GM18909 (cell line): ENCODE data around the gene HHAT.

Source experiments
- ATAC-seq: cut with Tn5 transposase; IDR thresholded peaks from one replicate; pipeline ENCODE4 v1.9.1; 2021; ENCODE audit warnings: mild to moderate bottlenecking; ENCODE audit not compliant: unreplicated experiment, poor library complexity

The HHAT gene

DNA sequence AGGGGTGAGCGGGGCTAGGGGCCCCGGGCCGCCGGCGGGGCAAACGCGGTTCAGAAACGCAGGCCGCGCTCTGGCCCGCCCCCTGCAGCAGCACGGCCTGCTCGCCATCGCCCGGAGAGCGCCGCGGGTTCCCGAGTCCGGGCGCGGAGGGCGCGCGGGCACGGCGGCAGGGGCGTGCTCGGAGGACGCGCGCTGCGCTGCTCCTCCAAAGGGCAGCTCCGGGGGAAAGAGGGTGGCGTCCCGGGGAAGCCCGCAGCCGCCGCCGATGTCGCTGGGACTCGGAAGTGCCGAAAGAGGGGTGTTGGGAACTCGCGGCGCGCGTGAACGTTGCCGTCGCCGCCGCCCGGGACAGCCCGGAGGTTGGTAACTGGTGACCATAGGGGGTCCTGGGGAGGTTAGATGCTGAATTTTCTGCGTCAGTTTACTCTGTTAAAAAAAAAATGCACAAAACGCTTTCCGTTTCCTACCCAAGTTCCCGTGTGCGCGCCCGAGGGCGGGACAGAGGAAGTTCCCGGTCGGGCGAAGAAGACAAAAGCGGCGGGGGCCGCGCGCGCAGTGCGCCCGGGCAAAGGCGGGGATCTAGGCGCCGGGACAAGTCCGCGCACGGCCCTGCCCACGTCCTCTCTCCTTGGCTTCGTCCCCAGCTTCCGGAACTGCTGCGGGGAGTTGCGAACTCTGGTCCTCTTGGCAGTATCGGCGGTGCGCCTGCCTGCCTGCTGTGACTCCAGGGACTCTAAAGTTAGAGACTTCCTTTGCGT is at the start of gene HHAT:
Gene HHAT, plus strand, starts transcription at position 157 of the 758 bp plus-strand sequence. CDS start 20,074 bp downstream, outside the sequence.
- ATAC-seq = peak; percentile 61

DNA sequence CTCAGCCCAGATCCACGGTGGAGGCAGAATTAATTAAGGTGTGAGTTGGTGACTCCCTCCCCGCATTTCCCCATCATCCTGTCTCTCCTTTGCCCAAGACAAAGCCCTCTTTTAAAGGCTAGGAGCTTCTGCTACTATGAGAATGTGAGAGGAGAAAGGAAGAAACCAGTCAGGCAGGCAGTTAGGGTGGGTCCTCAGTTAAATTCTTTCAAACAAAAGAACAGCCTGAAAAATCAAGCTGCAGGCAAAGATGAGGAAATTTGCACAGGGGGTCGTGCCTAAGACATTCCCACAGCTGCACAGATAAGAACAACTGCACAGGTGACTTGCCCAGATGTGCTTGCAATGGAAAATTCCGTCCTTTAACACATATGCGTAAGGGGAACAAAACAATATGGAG is 48.5 kb upstream of the HHAT start:
- no peak for ATAC-seq

DNA sequence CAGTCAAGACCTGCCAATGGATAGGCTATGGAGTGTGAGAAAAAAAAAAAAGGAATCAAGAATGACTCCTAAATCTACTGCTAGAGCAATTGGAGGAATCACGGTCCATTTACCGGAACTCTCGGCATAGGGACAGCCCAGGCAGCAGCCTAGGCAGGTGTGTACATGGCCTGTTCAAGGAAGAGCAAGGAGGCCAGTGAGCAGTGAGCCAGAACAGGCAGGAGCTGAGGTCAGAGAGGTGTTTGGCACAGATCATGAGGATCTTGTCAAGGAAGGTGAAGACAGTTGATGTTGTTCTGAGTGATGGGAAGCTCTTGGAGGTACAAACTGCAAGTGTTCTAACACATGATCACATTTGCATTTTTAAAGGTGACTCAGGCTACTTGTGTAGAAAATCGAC is 40.6 kb upstream of the HHAT start:
- ATAC-seq = no peak

DNA sequence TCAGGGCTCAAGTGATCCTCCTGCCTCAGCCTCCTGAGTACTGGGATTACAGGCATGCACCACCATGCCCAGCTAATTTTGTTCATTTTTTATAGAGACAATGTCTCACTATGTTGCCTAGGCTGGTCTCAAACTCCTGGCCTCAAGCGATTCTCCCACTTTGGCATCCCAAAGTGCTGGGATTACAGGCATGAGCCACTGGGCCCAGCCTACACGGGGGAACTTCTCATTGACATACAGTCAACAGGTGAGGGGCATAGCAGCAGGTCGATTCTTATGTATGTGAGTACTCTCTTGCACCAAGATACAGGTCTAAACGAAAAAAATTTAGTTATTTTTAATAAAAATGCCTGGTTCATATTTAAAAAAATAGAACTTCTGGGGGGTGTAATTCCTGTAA is 39.5 kb upstream of the HHAT start:
- no peak for ATAC-seq

DNA sequence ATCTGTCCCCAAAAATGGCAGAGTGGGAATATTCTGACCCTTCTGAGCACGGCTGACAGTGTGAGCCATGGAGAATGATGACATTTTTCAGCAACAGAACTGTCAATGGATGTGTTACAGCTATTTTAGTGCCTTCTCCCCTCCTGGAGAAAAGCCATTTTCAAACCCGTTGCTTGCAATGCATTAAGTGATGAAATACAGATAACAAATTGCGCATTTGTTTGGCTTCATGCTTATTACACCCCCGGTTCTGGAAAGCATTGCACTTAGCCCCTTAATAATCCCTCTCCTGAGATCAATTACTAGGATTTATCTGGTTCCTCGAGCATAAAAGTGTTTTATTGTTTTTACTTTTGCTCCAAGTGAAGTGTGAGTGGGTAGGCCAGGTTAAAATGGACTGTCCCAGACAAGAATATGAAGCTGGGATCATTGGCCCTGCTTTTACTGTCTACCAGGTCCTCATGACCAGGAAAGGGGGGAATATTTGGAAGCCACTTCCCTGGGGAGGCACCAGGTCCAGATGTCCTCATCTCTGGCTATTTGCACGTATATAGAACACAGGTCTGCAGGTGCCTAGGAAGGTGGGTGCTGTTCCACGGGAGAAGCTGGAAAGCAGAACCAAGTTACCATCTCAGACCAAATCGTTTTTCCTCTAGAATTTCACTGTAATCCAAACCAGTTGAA is 37.5 kb upstream of the HHAT start:
- no peak for ATAC-seq

DNA sequence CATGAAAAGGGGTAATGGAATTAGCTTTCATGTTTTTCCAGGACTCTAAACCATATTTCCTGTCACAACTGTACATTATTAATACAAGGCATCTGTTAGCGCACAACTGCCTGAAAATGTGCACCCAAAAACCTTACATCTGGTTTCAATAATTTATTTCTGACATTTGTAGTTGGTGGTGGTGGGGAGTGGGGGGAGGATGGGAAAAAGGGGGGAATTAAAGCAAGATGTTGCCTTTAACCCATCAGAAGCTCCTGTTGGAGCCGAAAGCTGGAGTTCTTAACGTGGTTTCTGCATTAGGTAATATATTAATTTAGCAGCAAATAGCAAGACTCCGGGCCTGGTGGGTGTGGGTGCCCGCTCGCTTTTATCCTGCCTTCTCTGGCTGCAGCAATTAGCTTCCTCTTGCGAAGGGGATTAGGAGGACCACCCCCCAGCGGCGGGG is 36.9 kb upstream of the HHAT start:
- no peak for ATAC-seq

DNA sequence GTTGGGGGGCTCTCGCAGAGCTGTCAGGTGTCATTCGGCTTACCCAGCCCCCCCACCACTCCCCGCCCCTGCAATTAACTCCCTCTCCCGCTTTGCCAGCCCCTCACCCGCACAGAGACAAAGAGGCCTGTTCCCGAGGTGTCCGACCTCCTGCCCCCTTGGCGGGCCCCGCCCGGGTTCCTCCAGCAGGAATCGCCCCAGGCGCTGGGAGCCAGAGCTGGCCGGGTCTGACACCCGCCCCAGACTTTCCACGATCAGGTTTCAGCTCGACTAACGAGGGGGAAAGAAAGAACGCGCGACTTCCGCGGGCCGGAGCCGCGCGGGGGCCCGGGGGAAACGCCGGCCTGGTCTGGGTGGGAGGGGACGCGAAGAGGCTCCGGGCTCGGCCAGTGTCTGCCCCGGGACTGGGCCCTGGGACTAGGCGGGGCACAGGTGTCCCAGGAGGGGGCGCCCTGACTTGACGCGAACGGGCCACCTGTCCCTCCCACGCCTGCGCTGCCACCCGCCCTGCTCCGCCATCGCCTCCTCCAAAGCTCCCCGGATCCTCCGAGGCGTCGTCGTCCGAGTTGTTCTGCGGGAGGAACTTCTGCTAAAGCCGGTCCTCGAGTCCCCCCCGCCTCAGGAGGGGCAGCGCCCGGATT is 36.4 kb upstream of the HHAT start:
- peak; percentile 86 for ATAC-seq

DNA sequence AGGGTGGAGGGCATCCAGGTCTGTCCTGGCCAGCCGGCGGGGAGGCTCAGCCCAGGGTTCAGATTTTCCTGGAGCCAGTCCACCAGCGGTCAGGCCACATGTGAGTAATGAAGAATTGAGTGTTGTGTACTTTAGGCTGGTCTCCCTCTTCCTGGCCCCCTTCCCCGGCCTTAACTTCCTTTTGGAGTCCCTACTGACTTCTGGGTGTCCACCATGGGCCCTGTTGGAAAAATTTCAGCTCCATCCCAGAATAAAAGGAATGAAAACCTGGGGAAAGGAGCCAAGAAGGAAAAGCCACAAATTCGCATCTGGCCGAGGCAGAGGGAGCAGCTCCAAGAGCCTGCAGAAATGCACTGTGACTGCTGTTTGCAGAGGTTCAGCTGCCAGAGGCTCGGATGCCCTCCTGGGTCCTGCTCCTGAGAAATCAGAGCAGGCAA is 35.5 kb upstream of the HHAT start:
- ATAC-seq = no peak

DNA sequence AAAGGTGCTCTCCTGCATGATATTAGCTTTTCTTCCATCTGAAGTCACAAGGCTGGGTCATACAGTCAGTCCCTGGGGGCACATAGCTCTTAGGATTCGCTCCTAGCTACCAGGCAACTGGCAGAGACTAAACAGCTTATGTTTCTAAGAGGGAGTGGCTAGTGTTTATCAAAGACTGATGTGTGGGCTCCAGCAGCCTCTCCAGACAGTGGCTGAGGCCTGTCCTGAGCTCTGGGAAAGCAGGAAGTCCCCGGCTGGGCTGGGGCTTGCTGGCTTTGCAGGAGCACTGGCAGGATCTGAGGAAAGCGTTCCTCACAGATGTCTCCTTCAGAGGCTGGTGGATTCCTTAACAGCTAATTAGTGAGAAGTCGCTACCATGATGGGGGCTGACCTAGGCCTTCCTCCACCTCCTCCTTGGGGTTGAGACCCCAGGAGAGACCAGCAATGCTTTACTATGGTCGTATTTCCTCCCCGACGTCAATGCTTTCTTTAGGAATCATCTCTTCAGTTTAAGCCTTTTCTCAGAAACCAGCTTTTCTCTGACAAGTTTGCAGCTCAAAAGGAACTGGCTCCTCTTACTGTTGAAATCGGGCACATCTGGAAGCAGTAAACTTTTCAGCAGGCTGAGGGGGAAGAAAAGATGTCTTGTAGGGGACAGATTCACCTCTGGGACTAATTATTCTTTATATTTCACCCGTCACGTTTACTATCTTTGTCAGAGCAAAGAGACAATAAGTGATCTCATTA is 33.5 kb upstream of the HHAT start:
- no peak for ATAC-seq

DNA sequence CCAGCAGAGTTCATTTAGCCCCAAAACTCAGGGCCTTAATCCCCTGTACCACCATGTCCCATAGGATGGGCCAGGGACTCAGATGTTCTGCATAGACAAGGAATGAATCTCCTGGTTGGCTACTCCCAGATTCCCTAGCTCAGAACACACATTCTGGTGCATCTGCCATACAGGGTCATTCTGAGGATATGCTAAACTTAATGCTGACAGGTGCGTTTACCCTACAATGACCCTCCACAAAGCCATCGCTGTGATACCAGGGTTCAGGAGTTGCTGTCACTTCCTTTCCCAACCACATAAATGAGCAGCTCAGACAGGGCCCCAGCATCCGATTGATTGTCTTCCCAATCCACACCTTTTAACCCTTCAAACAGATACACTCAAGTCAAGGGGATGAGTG is 32.0 kb upstream of the HHAT start:
- ATAC-seq = no peak

DNA sequence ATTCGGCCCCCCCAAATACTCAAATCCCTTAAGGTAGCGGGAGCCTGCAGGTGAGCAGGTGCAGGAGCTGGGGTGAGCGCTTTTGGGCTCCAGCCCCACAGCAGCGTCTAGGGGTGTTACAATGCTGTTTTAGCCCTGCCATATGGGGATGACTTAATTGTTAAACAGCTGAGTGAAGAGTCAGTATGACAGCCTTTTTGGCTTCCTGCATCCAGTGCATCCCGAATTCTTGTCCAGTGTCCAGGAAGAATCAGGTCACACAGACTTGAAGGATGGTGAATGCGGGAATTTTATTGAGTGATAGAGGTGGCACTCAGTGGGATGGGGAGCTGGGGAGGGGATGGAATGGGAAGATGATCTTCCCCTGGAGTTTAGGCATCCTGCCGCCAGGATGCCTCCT is 30.4 kb upstream of the HHAT start:
- no peak for ATAC-seq

DNA sequence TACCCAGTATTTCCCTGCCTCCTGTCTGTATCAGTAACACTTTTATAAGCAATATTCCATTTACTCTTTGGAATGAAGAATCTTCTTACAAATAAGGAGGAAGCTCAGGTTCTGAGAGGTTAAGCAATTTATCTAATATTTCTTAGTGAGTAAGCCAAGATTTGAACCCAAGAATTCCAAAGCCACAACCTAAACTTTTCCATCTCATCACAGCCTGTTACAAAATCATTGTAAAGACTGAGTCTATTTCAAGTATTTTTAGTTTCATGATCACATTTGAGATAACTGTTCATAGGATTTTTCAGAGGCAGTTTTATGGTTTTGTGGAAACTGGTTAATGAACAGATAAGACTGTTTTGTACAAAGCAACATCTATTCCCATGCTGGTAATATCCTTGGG is 29.8 kb upstream of the HHAT start:
- no peak for ATAC-seq

DNA sequence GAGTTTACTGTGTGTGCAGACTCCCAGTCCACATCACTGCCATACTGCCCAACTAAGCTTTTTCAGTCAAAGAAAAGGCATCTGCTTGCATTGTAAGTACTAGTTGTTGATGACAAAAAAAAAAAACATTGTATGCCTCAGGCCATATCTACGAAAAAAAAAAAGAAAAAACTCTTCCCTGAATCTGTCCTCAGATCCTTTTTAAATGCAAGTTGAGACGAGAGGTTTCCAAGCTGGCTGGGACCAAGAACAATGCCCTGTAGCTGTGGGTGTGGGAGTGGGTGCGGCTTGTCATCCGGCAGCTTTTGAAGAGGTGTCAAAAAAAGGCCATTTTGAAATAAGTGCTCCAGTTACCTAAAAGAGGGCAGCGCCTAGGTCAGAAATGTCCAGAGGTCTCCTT is 29.2 kb upstream of the HHAT start:
- no peak for ATAC-seq

DNA sequence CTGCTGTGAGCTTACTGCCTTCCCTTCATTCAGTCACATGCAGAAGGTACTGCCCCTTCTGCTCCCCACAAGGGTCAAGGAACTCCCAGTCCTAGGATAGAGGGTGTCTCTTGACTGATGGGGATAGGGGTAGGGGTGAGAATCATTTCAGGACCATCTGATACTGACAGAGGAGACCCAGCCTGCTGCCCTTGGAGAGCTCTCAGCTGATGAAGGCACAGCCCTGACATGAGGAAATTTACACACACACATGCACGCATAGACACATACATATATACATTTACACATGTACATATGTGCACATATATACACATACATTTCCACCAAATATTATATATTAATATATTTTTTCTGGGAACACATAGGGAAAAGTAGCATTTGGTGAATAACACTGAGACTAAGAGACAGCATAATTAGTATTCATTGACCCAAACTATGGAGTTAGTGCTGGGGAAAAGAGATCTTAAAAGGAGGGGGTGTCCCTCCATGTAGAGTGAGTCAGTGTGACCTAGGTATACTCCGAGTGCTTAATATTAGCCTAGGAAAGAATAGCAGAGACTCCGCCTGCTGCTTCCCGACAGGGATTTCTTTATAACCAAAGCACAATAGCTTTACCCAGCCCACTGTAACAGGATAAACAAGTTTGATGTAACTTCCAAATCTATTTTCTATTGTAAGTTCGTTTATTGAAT is 27.6 kb upstream of the HHAT start:
- ATAC-seq = no peak

DNA sequence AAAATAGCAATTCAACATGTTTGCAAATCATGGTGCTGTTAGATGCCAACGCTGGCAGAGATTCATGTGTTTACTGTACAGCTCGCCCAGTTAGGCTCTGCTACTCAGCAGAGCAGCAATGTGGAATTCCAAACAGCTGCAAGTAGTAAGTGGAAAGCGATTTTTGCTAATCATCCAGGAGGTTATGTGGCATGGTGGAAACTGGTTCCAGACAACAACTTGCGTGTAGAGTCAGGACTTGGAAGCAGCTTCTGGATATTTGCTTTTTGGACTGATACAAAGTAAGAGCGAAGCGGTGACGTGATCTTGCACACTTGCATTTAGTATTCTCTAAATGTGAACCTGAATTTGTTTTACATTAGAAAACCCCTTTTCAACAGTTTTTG is 27.1 kb upstream of the HHAT start:
- no peak for ATAC-seq

DNA sequence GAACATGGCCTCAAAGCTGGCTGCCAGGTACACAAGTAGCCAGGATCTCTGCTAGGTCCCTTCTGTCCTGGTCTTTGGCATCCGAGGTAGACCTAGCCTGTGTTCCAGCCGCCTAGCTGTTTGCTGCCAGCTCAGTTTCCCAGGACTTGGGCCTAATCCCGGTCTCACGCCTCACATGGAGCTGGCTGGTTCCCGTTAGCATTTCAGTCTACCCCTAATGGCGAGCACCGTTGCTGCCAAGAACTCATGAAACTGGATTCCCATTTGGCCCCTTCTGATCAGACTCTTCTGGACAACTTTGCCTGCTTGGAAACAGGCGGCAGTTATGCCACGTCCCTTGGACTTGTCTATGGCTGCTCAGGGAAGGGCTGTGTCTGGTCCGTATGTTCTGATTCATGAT is 26.2 kb upstream of the HHAT start:
- no peak for ATAC-seq

DNA sequence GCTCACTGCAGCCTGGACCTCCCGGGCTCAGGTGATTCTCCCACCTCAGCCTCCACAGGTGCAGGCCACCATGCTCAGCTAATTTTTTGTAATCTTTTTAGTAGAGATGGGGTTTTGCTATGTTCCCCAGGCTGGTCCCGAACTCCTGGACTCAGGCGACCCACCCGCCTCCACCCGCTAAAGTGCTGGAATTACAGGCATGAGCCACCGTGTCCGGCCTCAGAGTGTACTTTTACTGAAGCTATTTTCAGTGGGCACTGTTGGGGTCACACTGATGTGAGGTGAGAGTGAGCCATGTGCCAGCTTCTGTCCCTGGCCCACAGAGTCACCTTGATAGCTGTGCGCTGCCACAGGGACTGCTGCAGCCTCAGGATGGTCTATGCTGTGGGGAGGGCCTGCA is 25.3 kb upstream of the HHAT start:
- ATAC-seq = no peak

DNA sequence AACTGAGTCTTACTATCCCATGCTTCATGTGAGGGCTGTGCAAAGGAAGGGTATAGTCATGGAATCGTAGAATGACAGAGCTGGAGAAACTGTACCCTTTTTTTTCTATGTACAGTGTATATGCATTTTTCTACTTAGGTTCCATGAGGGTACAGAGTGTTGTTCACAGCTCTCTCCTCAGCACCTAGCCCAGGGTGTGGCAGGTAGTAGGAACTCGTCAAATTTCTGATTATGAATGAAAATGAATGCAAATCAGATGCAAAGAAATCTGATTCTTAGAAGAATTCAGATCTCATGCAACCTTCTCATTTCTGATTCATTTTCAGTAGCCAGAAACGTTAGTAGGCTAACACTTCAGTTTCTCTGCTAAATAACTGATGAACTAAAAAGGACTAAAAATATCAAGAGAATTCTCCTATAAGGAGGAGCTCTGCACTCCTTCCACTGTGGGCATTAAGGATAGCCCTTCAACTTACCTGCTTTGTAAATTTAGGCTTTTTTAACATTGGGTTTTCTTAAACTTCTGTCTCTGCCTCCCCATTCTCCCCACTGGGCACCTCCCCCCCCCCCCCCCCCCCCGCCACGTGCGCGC is 18.0 kb upstream of the HHAT start:
- no peak for ATAC-seq

DNA sequence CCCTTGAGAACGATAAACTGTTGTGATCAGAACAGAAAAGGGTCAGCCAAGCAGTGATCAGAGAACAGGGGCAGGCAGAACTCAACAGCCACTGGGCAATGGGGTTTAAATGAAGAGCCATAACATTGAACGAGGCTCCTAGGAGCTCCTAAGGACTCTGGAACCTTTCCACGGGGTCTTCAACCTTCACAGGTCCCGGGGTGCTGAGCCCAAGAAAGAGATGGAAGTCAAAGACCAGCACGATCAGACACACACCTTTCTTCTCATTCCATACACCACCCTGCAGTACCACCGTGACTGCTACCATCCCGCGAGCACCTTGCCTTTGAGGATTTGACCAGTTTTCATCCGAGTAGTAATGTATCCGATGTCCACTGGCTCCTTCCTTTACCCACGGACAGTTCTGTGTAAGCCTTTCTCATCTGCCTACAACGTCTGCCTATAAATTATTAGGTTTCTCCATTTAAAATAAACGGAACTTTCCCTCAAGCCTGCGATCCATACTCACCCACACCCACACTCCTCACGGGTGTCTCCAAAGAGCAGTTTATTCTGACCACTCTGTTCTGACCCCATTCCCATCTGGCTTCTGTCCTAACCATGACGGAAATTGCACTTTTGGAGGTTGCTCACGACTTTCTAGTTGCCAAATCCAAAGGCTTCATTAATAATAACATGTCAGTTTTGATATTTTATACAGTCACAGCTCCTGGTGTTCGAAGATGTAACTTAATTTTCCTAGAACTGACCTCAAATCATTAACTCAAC is 16.8 kb upstream of the HHAT start:
- no peak for ATAC-seq
